Activated T-cell treated with anti-CD3 and anti-CD28 coated beads, Interleukin-2, amount 50 U/mL, for 24 hours (primary cell): ENCODE measurements around the gene CAMKV.

Source experiments
- DNase-seq: peaks from one replicate; pipeline ENCODE4 v3.0.0-alpha.2; 2020
- H3K27ac Mint-ChIP-seq: 2 replicates; pipeline ENCODE4 v1.8.0; 2020; ENCODE audit warnings: mild to moderate bottlenecking, mixed read lengths
- H3K27me3 Mint-ChIP-seq: 2 replicates; pipeline ENCODE4 v1.8.0; 2020; ENCODE audit warnings: mixed read lengths
- H3K36me3 Mint-ChIP-seq: 2 replicates; pipeline ENCODE4 v1.8.0; 2020; ENCODE audit warnings: low read depth, mixed read lengths
- H3K4me1 Mint-ChIP-seq: 2 replicates; pipeline ENCODE4 v1.8.0; 2020; ENCODE audit warnings: low read depth, mixed read lengths
- H3K4me3 Mint-ChIP-seq: 2 replicates; pipeline ENCODE4 v1.8.0; 2020; ENCODE audit warnings: mild to moderate bottlenecking, moderate library complexity, mixed read lengths
- H3K9me3 Mint-ChIP-seq: 2 replicates; pipeline ENCODE4 v1.8.0; 2020; ENCODE audit warnings: mixed read lengths

CAMKV gene

GRCh38 chr3:49877716-49878115 is 8.0 kb upstream of the CAMKV start:
- H3K36me3 Mint-ChIP-seq: no peaks in the 10 kb centered on the region
- H3K4me3 Mint-ChIP-seq: no peak overlapping the region
- H3K9me3 Mint-ChIP-seq: no peaks in the 10 kb centered on the region
- DNase-seq: no peak
- H3K27ac Mint-ChIP-seq: no peak overlapping the region
- H3K4me1 Mint-ChIP-seq: peaks cover 4% of the 10 kb centered on the region
- H3K27me3 Mint-ChIP-seq: no peaks in the 10 kb centered on the region

- DNase-seq: no peak
- no peaks in the 10 kb centered on the region for H3K9me3 Mint-ChIP-seq
- H3K27ac Mint-ChIP-seq: no peak overlapping the region
- peaks cover 1% of the 10 kb centered on the region for H3K27me3 Mint-ChIP-seq
- no peaks in the 10 kb centered on the region for H3K36me3 Mint-ChIP-seq
- peaks cover 5% of the 10 kb centered on the region for H3K4me1 Mint-ChIP-seq
- H3K4me3 Mint-ChIP-seq: no peak overlapping the region
Measured at GRCh38 chr3:49876567-49876966, 6.9 kb upstream of the CAMKV start.

- no peak overlapping the region for H3K4me3 Mint-ChIP-seq
- no peak overlapping the region for H3K27ac Mint-ChIP-seq
- no peak for DNase-seq
- no peaks in the 10 kb centered on the region for H3K9me3 Mint-ChIP-seq
- H3K27me3 Mint-ChIP-seq: peaks cover 19% of the 10 kb centered on the region
- no peaks in the 10 kb centered on the region for H3K36me3 Mint-ChIP-seq
- H3K4me1 Mint-ChIP-seq: peaks cover 5% of the 10 kb centered on the region
Measured at GRCh38 chr3:49873623-49874022, 3.9 kb upstream of the CAMKV start.

- no peak overlapping the region for H3K4me3 Mint-ChIP-seq
- no peak overlapping the region for H3K27ac Mint-ChIP-seq
- peaks cover 5% of the 10 kb centered on the region for H3K4me1 Mint-ChIP-seq
- no peaks in the 10 kb centered on the region for H3K36me3 Mint-ChIP-seq
- DNase-seq: no peak
- H3K9me3 Mint-ChIP-seq: no peaks in the 10 kb centered on the region
- H3K27me3 Mint-ChIP-seq: peaks cover 27% of the 10 kb centered on the region
Measured at GRCh38 chr3:49872801-49873281, 3.1 kb upstream of the CAMKV start.

- Mint-ChIP-seq H3K4me3 (no peak overlapping the region), H3K27ac (no peak overlapping the region), H3K9me3 (no peaks in the 10 kb centered on the region), H3K4me1 (peaks cover 5% of the 10 kb centered on the region), H3K27me3 (peaks cover 37% of the 10 kb centered on the region), H3K36me3 (no peaks in the 10 kb centered on the region)
- DNase-seq: no peak
Measured at GRCh38 chr3:49871531-49872153, 1.9 kb upstream of the CAMKV start.

GRCh38 chr3:49868862-49869466 is 742 bp downstream of the CAMKV start:
- Mint-ChIP-seq H3K36me3 (no peaks in the 10 kb centered on the region), H3K4me3 (peak overlapping the region; percentile 59), H3K9me3 (no peaks in the 10 kb centered on the region), H3K4me1 (peaks cover 5% of the 10 kb centered on the region), H3K27ac (no peak overlapping the region), H3K27me3 (peaks cover 58% of the 10 kb centered on the region)
- no peak for DNase-seq

- no peak for DNase-seq
- no peak overlapping the region for H3K27ac Mint-ChIP-seq
- H3K9me3 Mint-ChIP-seq: no peaks in the 10 kb centered on the region
- H3K4me3 Mint-ChIP-seq: no peak overlapping the region
- H3K36me3 Mint-ChIP-seq: no peaks in the 10 kb centered on the region
- H3K4me1 Mint-ChIP-seq: peaks cover 3% of the 10 kb centered on the region
- H3K27me3 Mint-ChIP-seq: peaks cover 63% of the 10 kb centered on the region
Measured at GRCh38 chr3:49867871-49868321, 1.8 kb downstream of the CAMKV start.

- peaks cover 63% of the 10 kb centered on the region for H3K27me3 Mint-ChIP-seq
- H3K4me3 Mint-ChIP-seq: no peak overlapping the region
- H3K27ac Mint-ChIP-seq: no peak overlapping the region
- no peaks in the 10 kb centered on the region for H3K36me3 Mint-ChIP-seq
- H3K9me3 Mint-ChIP-seq: no peaks in the 10 kb centered on the region
- peaks cover 1% of the 10 kb centered on the region for H3K4me1 Mint-ChIP-seq
- no peak for DNase-seq
Measured at GRCh38 chr3:49867400-49867799, 2.3 kb downstream of the CAMKV start.

- no peaks in the 10 kb centered on the region for H3K36me3 Mint-ChIP-seq
- no peak overlapping the region for H3K4me3 Mint-ChIP-seq
- no peaks in the 10 kb centered on the region for H3K4me1 Mint-ChIP-seq
- no peak for DNase-seq
- H3K27me3 Mint-ChIP-seq: peaks cover 52% of the 10 kb centered on the region
- H3K27ac Mint-ChIP-seq: no peak overlapping the region
- no peaks in the 10 kb centered on the region for H3K9me3 Mint-ChIP-seq
Measured at GRCh38 chr3:49865198-49865784, 4.4 kb downstream of the CAMKV start.

- peaks cover 48% of the 10 kb centered on the region for H3K27me3 Mint-ChIP-seq
- no peaks in the 10 kb centered on the region for H3K9me3 Mint-ChIP-seq
- no peak for DNase-seq
- H3K4me1 Mint-ChIP-seq: no peaks in the 10 kb centered on the region
- H3K36me3 Mint-ChIP-seq: no peaks in the 10 kb centered on the region
- no peak overlapping the region for H3K4me3 Mint-ChIP-seq
- no peak overlapping the region for H3K27ac Mint-ChIP-seq
Measured at GRCh38 chr3:49864505-49864904, 5.2 kb downstream of the CAMKV start.

- peaks cover 10% of the 10 kb centered on the region for H3K27me3 Mint-ChIP-seq
- DNase-seq: no peak
- H3K4me1 Mint-ChIP-seq: peaks cover 17% of the 10 kb centered on the region
- H3K36me3 Mint-ChIP-seq: peaks cover 6% of the 10 kb centered on the region
- no peaks in the 10 kb centered on the region for H3K9me3 Mint-ChIP-seq
- no peak overlapping the region for H3K27ac Mint-ChIP-seq
- no peak overlapping the region for H3K4me3 Mint-ChIP-seq
Measured at GRCh38 chr3:49859576-49860305, 10.0 kb downstream of the CAMKV start.

- Mint-ChIP-seq H3K4me1 (peaks cover 19% of the 10 kb centered on the region), H3K27ac (peak within 1 kb of the TSS; percentile 92), H3K27me3 (no peaks in the 10 kb centered on the region), H3K9me3 (no peaks in the 10 kb centered on the region), H3K36me3 (peaks cover 10% of the 10 kb centered on the region), H3K4me3 (peak within 1 kb of the TSS; percentile 97)
- peak; percentile 97 for DNase-seq
Measured at GRCh38 chr3:49856181-49857005, 13.3 kb downstream of the CAMKV start, which contains the start of gene TRAIP. Gene TRAIP (minus strand): TSS chr3:49856564. CDS start chr3:49856453, 111 bp downstream.

- H3K4me3 Mint-ChIP-seq: peak overlapping the region; percentile 97
- peak overlapping the region; percentile 92 for H3K27ac Mint-ChIP-seq
- H3K27me3 Mint-ChIP-seq: no peaks in the 10 kb centered on the region
- no peaks in the 10 kb centered on the region for H3K9me3 Mint-ChIP-seq
- no peak for DNase-seq
- peaks cover 19% of the 10 kb centered on the region for H3K4me1 Mint-ChIP-seq
- peaks cover 11% of the 10 kb centered on the region for H3K36me3 Mint-ChIP-seq
Measured at GRCh38 chr3:49855662-49856061, 14.0 kb downstream of the CAMKV start.

GRCh38 chr3:49845694-49846093 is 24.0 kb downstream of the CAMKV start:
- Mint-ChIP-seq H3K4me3 (no peak overlapping the region), H3K4me1 (no peaks in the 10 kb centered on the region), H3K27me3 (no peaks in the 10 kb centered on the region), H3K27ac (no peak overlapping the region), H3K9me3 (no peaks in the 10 kb centered on the region), H3K36me3 (peaks cover 62% of the 10 kb centered on the region)
- no peak for DNase-seq
